K562 (cell line): ENCODE results near the gene PSME4. TPM values are rescaled to one million over a fixed set of nuclear protein-coding genes. Genes with fewer than 3 reads are reported as not detected.

ENCODE experiments used
- ATAC-seq: fragments of 200-7000 bp; cut with Tn5 transposase; 3 replicates; pipeline ENCODE4 v1.9.1; 2020; ENCODE audit warnings: moderate library complexity
- BruUV-seq: library from RNA; stranded (reverse); fragments of 400-500 nt; replicated peaks from 2 replicates; lab custom pipeline; 2021; lab: Mats Ljungman, UMichigan
- CTCF ChIA-PET: fragments of 300-600 bp; formaldehyde crosslinking; extraction: SDS; loops from one replicate; lab custom pipeline; 2021; ENCODE audit warnings: low intra/inter-chr PET ratio; lab: Yijun Ruan, JAX
- POLR2A ChIA-PET: fragments of 300-600, 350-650 bp; sonication (Branson Sonifier 250); formaldehyde crosslinking; extraction: SDS; loops from one replicate; lab custom pipeline; 2021; ENCODE audit warnings: antibody characterized with exemption, inconsistent platforms; lab: Yijun Ruan, JAX
- DNase-seq, 4 experiments: peaks; one replicate each; pipeline versions ENCODE4 v3.0.0 to v3.0.0-alpha.2; 2011 to 2018; ENCODE audit warnings: low spot score in 3 of 4, mixed read lengths in 3 of 4; ENCODE audit errors: extremely low read depth in 1 of 4
- FAIRE-seq: peaks from 2 replicates; lab custom pipeline; 2011; peaks lifted over from hg19 to GRCh38; lab: Jason Lieb, UNC
- H2AFZ ChIP-seq: 2 replicates; pipeline ENCODE4 v1.6.0; 2011; ENCODE audit warnings: low read depth, low read length, control low read depth, inconsistent platforms
- H3K27ac ChIP-seq: fragments of 200-600 bp; 3 replicates; pipeline ENCODE4 v1.8.0; 2011; ENCODE audit warnings: low read depth, mild to moderate bottlenecking, control low read depth, inconsistent platforms, low read length, moderate library complexity, mixed read lengths; ENCODE audit errors: extremely low read depth
- H3K27me3 ChIP-seq, 2 experiments: fragments of 300-600 bp in 1 of 2; 2 replicates in 1 of 2; 3 replicates in 1 of 2; pipeline versions ENCODE4 v1.6.0 to v1.8.0; 2011; ENCODE audit warnings: inconsistent platforms in 2 of 2, low read length in 2 of 2, mild to moderate bottlenecking in 1 of 2, mixed read lengths in 1 of 2, moderate library complexity in 1 of 2; ENCODE audit not compliant: control insufficient read depth in 2 of 2, insufficient read depth in 2 of 2
- H3K36me3 ChIP-seq: fragments of 300-600 bp; 3 replicates; pipeline ENCODE4 v1.8.0; 2011; ENCODE audit warnings: mild to moderate bottlenecking, low read length, inconsistent platforms; ENCODE audit not compliant: control insufficient read depth, insufficient read depth
- H3K4me1 ChIP-seq, 2 experiments: fragments of 200-600 bp in 1 of 2; replicated peaks in 1 of 2; 2 replicates in 1 of 2; 3 replicates in 1 of 2; pipeline versions ENCODE4 v1.5.1 to v1.8.0; 2011; ENCODE audit warnings: inconsistent platforms in 2 of 2, low read length in 2 of 2, mild to moderate bottlenecking in 1 of 2, mixed read lengths in 1 of 2, moderate library complexity in 1 of 2; ENCODE audit not compliant: control insufficient read depth in 2 of 2, insufficient read depth in 2 of 2
- H3K4me2 ChIP-seq: 2 replicates; pipeline ENCODE4 v1.6.1; 2011; ENCODE audit warnings: low read length, control low read depth, inconsistent platforms, mixed read lengths; ENCODE audit not compliant: insufficient read depth
- H3K4me3 ChIP-seq: fragments of 200-600 bp; sonication (generic), shearing (Covaris generic); 2 replicates; pipeline ENCODE4 v1.5.1; 2016; ENCODE audit warnings: control low read depth, inconsistent platforms
- H3K79me2 ChIP-seq: fragments of 200-600 bp; 3 replicates; pipeline ENCODE4 v1.8.0; 2011; ENCODE audit warnings: low read length, inconsistent platforms; ENCODE audit not compliant: control insufficient read depth, insufficient read depth
- H3K9ac ChIP-seq, 2 experiments: 2 replicates each; pipeline versions ENCODE4 v1.6.0 to v1.6.1; 2011; ENCODE audit warnings: low read depth in 2 of 2, low read length in 2 of 2, control low read depth in 1 of 2, inconsistent platforms in 1 of 2, mild to moderate bottlenecking in 1 of 2, mixed read lengths in 1 of 2; ENCODE audit not compliant: insufficient read depth in 1 of 2
- H3K9me1 ChIP-seq: one replicate; pipeline ENCODE4 v1.6.0; 2011; ENCODE audit warnings: inconsistent platforms, mild to moderate bottlenecking, low read length, moderate library complexity; ENCODE audit not compliant: control insufficient read depth, insufficient read depth
- H3K9me3 ChIP-seq: replicated peaks from 2 replicates; pipeline ENCODE4 v1.5.1; 2011; ENCODE audit warnings: low read depth, low read length, inconsistent platforms; ENCODE audit not compliant: control insufficient read depth, insufficient read depth
- H4K20me1 ChIP-seq: replicated peaks from 2 replicates; pipeline ENCODE4 v1.6.1; 2011; ENCODE audit warnings: low read length, inconsistent platforms, mixed read lengths; ENCODE audit not compliant: control insufficient read depth, insufficient read depth
- ARNT ChIP-seq, 2 experiments: fragments of 450-650 bp; IDR thresholded peaks; 2 replicates each; pipeline ENCODE4 v1.6.1; 2016; ENCODE audit warnings: mild to moderate bottlenecking in 1 of 2
- BACH1 ChIP-seq: fragments of 200-800 bp; sonication (Bioruptor generic); IDR thresholded peaks from 2 replicates; pipeline ENCODE4 v1.6.1; 2016; ENCODE audit warnings: missing genetic modification characterization, missing compliant biosample characterization
- CBX5 ChIP-seq: IDR thresholded peaks from 2 replicates; pipeline ENCODE4 v1.6.1; 2014; ENCODE audit warnings: low read depth, borderline replicate concordance
- LEF1 ChIP-seq: fragments of 450-650 bp; IDR thresholded peaks from 2 replicates; pipeline ENCODE4 v1.6.1; 2016; ENCODE audit warnings: mild to moderate bottlenecking
- MAZ ChIP-seq, 2 experiments: fragments of 450-650 bp in 1 of 2; sonication (generic) in 1 of 2; formaldehyde crosslinking; IDR thresholded peaks in 1 of 2; conservative IDR thresholded peaks in 1 of 2; 2 replicates each; pipeline versions ENCODE4 v1.4.0 to v1.5.0; 2020; ENCODE audit warnings: mild to moderate bottlenecking in 1 of 2, missing genetic modification reagents in 1 of 2
- NR1H2 ChIP-seq: sonication (generic); formaldehyde crosslinking; IDR thresholded peaks from 2 replicates; pipeline ENCODE4 v1.4.0; 2020; ENCODE audit warnings: mild to moderate bottlenecking, missing genetic modification reagents
- PBX2 ChIP-seq, 2 experiments: IDR thresholded peaks in 1 of 2; conservative IDR thresholded peaks in 1 of 2; 2 replicates each; pipeline ENCODE4 v1.6.1; 2016; ENCODE audit warnings: low read depth in 2 of 2, mild to moderate bottlenecking in 1 of 2, missing compliant biosample characterization in 1 of 2, missing genetic modification characterization in 1 of 2, moderate library complexity in 1 of 2
- RFX5 ChIP-seq: IDR thresholded peaks from 2 replicates; pipeline ENCODE4 v1.6.1; 2011; ENCODE audit warnings: low read depth, mild to moderate bottlenecking, improper control_type of control experiment, low read length
- TCF3 ChIP-seq: sonication (generic); formaldehyde crosslinking; IDR thresholded peaks from 2 replicates; pipeline ENCODE4 v1.4.0; 2020; ENCODE audit warnings: mild to moderate bottlenecking, missing genetic modification reagents
- TEAD4 ChIP-seq, 2 experiments: sonication (generic) in 1 of 2; formaldehyde crosslinking in 1 of 2; IDR thresholded peaks; 2 replicates each; pipeline versions ENCODE4 v1.6.1 to v1.8.0; 2012 to 2022; ENCODE audit warnings: borderline replicate concordance in 1 of 2, inconsistent platforms in 1 of 2, low read length in 1 of 2, mild to moderate bottlenecking in 1 of 2, missing genetic modification reagents in 1 of 2
- THAP7 ChIP-seq: fragments of 250-450 bp; sonication (Bioruptor Pico); IDR thresholded peaks from 2 replicates; pipeline ENCODE4 v1.5.0; 2021
- WHSC1 ChIP-seq: IDR thresholded peaks from one replicate; pipeline ENCODE4 v1.6.1; 2012; ENCODE audit warnings: low read length, control low read depth, inconsistent platforms
- XRCC3 ChIP-seq: fragments of 450-650 bp; IDR thresholded peaks from 2 replicates; pipeline ENCODE4 v1.6.1; 2017; ENCODE audit warnings: mild to moderate bottlenecking, moderate library complexity
- XRCC5 ChIP-seq: fragments of 200-400 bp; formaldehyde crosslinking; IDR thresholded peaks from 2 replicates; pipeline ENCODE4 v1.6.1; 2017; ENCODE audit warnings: low read depth, mild to moderate bottlenecking, low read length
- ZNF311 ChIP-seq: fragments of 250-450 bp; sonication (Bioruptor Pico); IDR thresholded peaks from 2 replicates; pipeline ENCODE4 v1.4.0; 2020; ENCODE audit warnings: mild to moderate bottlenecking, moderate library complexity
- ZNF436 ChIP-seq: fragments of 250-450, 450-650 bp; sonication (Bioruptor Pico); formaldehyde crosslinking; IDR thresholded peaks from 2 replicates; pipeline ENCODE4 v1.7.0; 2020; ENCODE audit warnings: mild to moderate bottlenecking
- WGBS: fragments of 100-300 bp; shearing (Covaris generic); methylation state at CpG from one replicate; pipeline ENCODE4 v1.1.6; 2016; ENCODE audit warnings: low coverage, mixed read lengths; ENCODE audit not compliant: insufficient coverage; ENCODE audit errors: missing lambda C conversion rate; 5-methylcytosine and 5-hydroxymethylcytosine counted together
- in situ Hi-C: fragments of 300-500 bp; cut with MboI; formaldehyde crosslinking; loops from 4 replicates; pipeline ENCODE4 v1.15.0; 2018; ENCODE audit warnings: inconsistent platforms, mixed read lengths
- intact Hi-C: fragments of 100-400 bp; cut with micrococcal nuclease; formaldehyde crosslinking; loops from 2 replicates; pipeline ENCODE4 v1.14.2; 2022
- polyA plus RNA-seq, 8 experiments: library from polyadenylated mRNA; depleted of rRNA in 4 of 8; stranded (reverse) in 5 of 8; unstranded in 3 of 8; fragments of >200 nt; fragmentation: Nextera tagmentation in 2 of 8; fragmentation: Illumina TruSeq in 1 of 8; extraction: Ambion mirVana in 2 of 8; extraction: Trizol in 1 of 8; gene quantifications; 2 replicates each; pipeline versions ENCODE4 v1.2.1 to v1.2.3, GENCODE V29; 2011 to 2014; ENCODE audit warnings: inconsistent platforms in 1 of 8, missing spikeins in 1 of 8
- total RNA-seq, 7 experiments: library from RNA; depleted of rRNA in 6 of 7; stranded (reverse); fragments of >200 nt in 6 of 7; fragmentation: Illumina TruSeq in 2 of 7; extraction: Trizol in 2 of 7; gene quantifications; 2 replicates each; pipeline versions ENCODE4 v1.2.1 to v1.2.3, GENCODE V29; 2011 to 2021; ENCODE audit warnings: low replicate concordance in 1 of 7

The PSME4 gene
- total and polyA plus RNA-seq, 9 of the 15 experiments (the other 6 are each of a cell fraction or from before 2014, with no cell fraction given): 24.3 to 77.8 (median 40.5) TPM

- TF ChIP-seq PBX2 (CRISPR knock-in tag; IDR thresholded peaks at IDR 0.05; ENCODE audit: low read depth): no peak
- no peak for TF ChIP-seq PBX2 (tag; conservative IDR thresholded peaks at IDR 0.05; ENCODE audit: low read depth)
- TF ChIP-seq XRCC5: no peak
- TF ChIP-seq NR1H2 (CRISPR knock-in tag): no peak
Observed at GRCh38 chr2:53877112-53877511, 93.7 kb downstream of the PSME4 start (continued).

DNA sequence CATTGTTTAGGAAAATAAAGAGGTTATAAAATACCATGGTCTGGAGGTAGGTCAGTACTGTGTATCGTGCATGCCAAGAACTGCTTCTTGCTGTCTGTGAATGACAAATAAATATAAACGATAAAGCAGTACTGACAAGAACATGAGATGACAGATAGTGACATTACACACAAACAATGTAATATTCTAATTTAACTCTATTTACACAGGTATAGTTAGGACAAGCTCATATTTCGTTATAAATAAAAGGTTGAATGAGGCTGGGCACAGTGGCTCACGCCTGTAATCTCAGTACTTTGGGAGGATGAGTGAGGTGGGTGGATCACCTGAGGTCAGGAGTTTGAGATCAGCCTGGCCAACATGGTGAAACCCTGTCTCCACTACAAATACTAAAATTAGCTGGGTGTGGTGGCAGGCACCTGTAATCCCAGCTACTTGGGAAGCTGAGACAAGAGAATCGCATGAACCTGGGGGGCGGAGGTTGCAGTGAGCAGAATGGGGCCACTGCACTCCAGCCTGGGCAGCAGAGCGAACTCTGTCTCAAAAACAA, 96.3 kb downstream of the PSME4 start:
- Histone ChIP-seq H3K27me3 (no peaks in the 10 kb centered on the region), H3K4me1 (no peaks in the 10 kb centered on the region), H3K9ac (no peak overlapping the region), H4K20me1 (no peaks in the 10 kb centered on the region), H2AFZ (no peak overlapping the region), H3K79me2 (no peaks in the 10 kb centered on the region), H3K9me3 (no peaks in the 10 kb centered on the region), H3K9me1 (no peaks in the 10 kb centered on the region), H3K27ac (no peak overlapping the region), H3K36me3 (peaks cover 64% of the 10 kb centered on the region; the same call in 2 of the 3 replicates), H3K4me3 (no peak overlapping the region), H3K4me2 (no peak overlapping the region)
- ChIA-PET CTCF (no interaction called here), POLR2A (interaction anchor here (1.2 to 1.6 kb wide), 2 partner anchors 13 to 74 kb away, joined by 3 to 4 read pairs; no protein-coding TSS in a partner anchor)
- ATAC-seq (no peak), DNase-seq (no peak), FAIRE-seq (no peak)
- in situ Hi-C loops (no loop called here), intact Hi-C loops (no loop called here)
- TF ChIP-seq ZNF436 (CRISPR knock-in tag) (no peak), RFX5 (no peak), XRCC3 (no peak), WHSC1 (no peak), MAZ (CRISPR knock-in tag; conservative IDR thresholded peaks at IDR 0.05 in 1 of 2, IDR thresholded peaks at IDR 0.05 in 1 of 2) (no peak), BACH1 (no peak), THAP7 (CRISPR knock-in tag) (no peak), LEF1 (no peak), ARNT (IDR thresholded peaks at IDR 0.05) (no peak), CBX5 (no peak), TCF3 (CRISPR knock-in tag) (no peak), ZNF311 (CRISPR knock-in tag) (no peak), TEAD4 (IDR thresholded peaks at IDR 0.05; ENCODE audit: low read length) (no peak), TEAD4 (CRISPR knock-in tag; IDR thresholded peaks at IDR 0.05; ENCODE audit: borderline replicate concordance) (no peak)
- 96% methylated on average over 6 of the region's 7 CpGs for WGBS
- BruUV-seq: no TSS peak
